Measurements from ENCODE around the gene PRDX2.
A peak's percentile ranks its signal among the peaks of the same experiment; 100 is the strongest.
"Not testable (repeated sequence)": the region's sequence is repeated elsewhere in the genome, so short reads cannot be mapped to it uniquely, and the experiment has no call there.

PRDX2 gene

DNA sequence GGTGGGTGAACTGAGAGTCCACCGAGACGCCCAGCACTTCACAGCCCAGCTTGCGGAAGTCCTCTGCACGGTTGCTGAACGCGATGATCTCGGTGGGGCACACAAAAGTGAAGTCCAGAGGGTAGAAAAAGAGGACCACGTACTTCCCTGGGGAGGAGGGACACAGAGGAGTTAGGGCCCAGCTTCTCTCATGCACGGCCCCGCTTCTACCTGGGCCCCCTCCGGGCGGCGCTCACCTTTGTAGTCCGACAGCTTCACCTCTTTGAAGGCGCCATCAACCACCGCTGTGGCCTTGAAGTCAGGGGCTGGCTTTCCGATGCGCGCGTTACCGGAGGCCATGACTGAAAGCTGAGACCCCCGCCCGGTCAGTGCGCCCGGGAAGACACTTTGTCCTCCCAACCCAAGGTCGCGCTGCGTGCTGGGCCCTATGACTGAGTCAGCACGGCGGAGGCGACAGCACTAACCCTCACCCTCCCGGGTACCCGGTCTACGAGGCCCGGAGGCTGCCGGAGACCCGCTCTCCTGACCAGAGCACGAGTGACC is 606 bp downstream of the PRDX2 start:
- peaks cover 25% of the 10 kb centered on the region for H3K4me1 Mint-ChIP-seq
- peak overlapping the region; percentile 86 for H3K4me3 Mint-ChIP-seq
- no peak for DNase-seq (ENCODE audit: low spot score in 2 of 2)
- peaks cover 52% of the 10 kb centered on the region for H3K36me3 Mint-ChIP-seq
- H3K9me3 Mint-ChIP-seq = no peaks in the 10 kb centered on the region
- peak; percentile 57 for ATAC-seq
- H3K27ac Mint-ChIP-seq = peak overlapping the region; percentile 88

DNA sequence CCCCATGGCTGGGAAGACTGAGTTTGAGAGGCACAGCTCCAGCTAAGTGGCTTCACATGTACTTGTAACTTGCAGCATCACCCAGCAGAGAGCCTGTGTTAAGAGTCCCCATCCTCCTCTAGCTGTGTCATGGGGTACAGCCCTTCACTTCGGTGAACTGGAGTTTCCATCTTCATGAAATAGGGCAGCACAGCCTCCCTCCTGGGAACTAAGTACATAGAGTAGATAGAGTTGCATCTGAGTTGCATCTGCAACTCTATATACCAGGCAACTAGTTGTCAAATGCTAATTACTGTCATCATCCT is 1.2 kb downstream of the PRDX2 start:
- ATAC-seq (no peak), DNase-seq (ENCODE audit: low spot score in 2 of 2) (no peak)
- Mint-ChIP-seq H3K36me3 (peaks cover 55% of the 10 kb centered on the region), H3K9me3 (no peaks in the 10 kb centered on the region), H3K27ac (peak overlapping the region; percentile 88), H3K4me3 (peak overlapping the region; percentile 86), H3K4me1 (peaks cover 29% of the 10 kb centered on the region)

DNA sequence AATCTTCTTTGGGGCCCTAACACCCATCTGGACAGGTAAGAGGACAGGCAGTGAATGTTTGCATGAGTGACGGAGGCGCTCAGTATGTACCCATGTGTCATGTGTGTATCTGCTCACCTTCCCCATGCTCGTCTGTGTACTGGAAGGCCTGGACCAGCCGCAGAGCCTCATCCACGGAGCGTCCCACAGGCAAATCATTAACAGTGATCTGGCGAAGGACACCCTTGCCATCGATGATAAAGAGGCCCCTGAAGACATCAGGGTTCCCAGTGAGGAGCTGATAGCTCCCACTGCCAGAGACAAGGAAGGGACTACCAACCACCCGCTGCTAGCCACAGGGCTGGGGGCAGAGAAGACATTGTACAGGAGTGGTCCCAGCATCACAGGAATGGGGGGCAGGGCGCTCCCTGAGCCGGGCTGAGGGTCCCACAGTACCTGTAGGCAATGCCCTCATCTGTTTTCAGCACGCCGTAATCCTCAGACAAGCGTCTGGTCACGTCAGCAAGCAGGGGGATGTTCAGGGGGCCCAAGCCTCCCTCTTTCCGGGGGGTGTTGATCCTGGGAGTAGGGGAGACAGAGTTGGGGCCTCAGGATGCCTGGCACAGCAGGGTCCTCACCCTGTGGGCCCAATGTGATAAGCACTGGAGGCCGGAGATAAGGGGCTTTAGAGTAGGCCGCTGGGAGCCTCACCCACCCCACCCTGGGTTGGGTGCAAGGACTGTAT is 1.7 kb downstream of the PRDX2 start:
- Mint-ChIP-seq H3K9me3 (no peaks in the 10 kb centered on the region), H3K4me3 (peak overlapping the region; percentile 86), H3K4me1 (peaks cover 29% of the 10 kb centered on the region), H3K36me3 (peaks cover 59% of the 10 kb centered on the region), H3K27ac (no peak overlapping the region)
- DNase-seq (ENCODE audit: low spot score in 2 of 2) (no peak), ATAC-seq (no peak)

DNA sequence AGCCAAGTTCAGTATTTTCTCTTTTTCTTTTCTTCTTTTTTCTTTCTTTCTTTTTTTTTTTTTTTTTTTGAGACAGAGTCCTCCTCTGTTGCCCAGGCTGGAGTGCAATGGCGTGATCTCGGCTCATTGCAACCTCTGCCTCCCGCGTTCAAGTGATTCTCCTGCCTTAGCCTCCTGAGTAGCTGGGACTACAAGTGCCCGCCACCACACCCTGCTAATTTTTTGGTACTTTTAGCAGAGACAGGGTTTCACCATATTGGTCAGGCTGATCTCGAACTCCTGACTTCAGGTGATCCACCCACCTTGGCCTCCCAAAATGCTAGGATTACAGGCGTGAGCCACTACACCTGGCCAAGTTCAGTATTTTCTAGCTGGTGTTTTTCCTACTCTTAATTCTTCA is 4.0 kb downstream of the PRDX2 start:
- DNase-seq (ENCODE audit: low spot score in 2 of 2); H3K9me3 Mint-ChIP-seq; H3K27ac Mint-ChIP-seq; H3K4me3 Mint-ChIP-seq; ATAC-seq: not testable (repeated sequence)
- peaks cover 38% of the 10 kb centered on the region for H3K4me1 Mint-ChIP-seq
- peaks cover 76% of the 10 kb centered on the region for H3K36me3 Mint-ChIP-seq

DNA sequence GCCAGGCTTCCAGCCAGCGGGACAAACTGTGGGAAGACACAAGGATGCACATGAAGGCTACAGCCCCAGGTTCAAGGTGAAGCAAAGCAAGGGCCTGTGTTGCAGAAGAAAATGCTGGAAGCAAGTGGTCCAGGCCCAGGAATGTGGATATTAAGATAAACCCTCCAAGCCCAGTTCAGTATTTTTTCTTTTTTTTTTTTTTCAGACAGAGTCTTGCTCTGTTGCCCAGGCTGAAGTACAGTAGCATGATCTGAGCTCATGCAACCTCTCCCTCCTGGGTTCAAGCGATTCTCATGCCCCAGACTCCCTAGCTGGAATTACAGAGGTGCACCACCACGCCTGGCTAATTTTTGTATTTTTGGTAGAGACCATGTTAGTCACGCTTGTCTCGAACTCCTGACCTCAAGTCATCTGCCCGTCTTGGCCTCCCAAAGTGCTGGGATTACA is 4.4 kb downstream of the PRDX2 start:
- DNase-seq (ENCODE audit: low spot score in 2 of 2) (no peak), ATAC-seq (no peak)
- Mint-ChIP-seq H3K4me1 (peaks cover 33% of the 10 kb centered on the region), H3K36me3 (peaks cover 80% of the 10 kb centered on the region), H3K4me3 (no peak overlapping the region), H3K27ac (no peak overlapping the region), H3K9me3 (no peaks in the 10 kb centered on the region)

DNA sequence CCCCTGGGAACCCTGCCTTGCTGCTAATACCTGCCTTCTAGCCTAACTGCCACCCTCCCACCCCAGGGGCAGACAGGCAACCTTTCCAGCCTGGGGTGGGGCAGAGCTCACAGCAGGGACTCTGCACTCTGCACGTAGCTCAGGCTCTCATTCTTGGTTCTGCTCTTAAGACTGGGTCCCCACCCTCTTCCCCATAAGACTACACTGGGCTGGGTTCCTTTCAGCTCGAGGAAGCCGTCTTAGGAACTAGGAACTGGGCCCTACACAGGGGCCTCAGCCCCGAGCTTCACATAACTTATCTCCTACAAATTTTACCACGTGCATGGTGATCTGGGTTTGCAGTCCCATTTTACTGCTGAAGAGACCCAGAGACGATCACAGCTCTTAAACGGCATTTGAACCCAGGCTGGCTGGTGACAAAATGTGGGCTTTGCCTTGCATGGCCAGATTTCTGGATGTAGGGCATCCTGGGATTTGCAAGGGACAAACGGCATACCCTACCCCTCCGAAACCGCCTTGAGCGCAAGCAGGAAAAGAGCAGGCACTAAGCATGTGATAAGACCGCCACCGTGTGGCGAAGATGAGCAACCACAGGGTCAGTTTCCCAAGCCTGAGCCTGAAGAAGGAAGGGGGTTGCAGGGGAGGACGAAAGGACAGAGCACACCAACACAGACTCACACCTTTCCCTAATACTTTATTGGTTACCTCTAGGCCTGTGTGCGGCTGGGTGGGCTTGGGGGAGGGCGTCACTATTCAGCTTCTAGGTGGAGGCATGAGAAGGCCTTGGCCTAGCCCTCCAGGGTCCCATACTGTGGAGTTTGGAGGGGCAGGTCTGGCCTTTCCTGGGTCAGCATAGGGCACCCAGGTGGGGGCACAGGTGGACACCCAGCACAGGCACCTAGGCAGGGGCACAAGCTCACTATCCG is 5.2 kb downstream of the PRDX2 start:
- ATAC-seq (no peak), DNase-seq (ENCODE audit: low spot score in 2 of 2) (peak; percentile 67 to 89)
- peaks cover 30% of the 10 kb centered on the region for H3K4me1 Mint-ChIP-seq

DNA sequence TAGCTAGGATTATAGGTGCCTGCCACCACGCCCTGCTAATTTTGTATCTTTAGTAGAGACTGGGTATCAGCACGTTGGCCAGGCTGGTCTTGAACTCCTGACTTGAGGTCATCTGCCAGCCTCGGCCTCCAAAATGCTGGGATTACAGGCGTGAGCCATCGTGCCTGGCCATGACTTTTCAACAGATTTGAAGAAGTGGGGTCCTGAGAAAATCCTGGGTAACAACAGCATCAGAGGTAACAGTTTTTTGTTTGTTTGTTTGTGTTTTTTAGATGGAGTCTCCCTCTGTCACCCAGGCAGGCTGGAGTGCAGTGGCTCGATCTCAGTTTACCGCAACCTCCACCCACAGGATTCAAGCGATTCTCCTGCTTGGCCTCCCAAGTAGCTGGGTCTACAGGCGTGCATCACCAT is 6.6 kb downstream of the PRDX2 start:
- peaks cover 32% of the 10 kb centered on the region for H3K4me1 Mint-ChIP-seq
- DNase-seq (ENCODE audit: low spot score in 2 of 2) (no peak), ATAC-seq (no peak)
- H3K4me3 Mint-ChIP-seq = peak overlapping the region; percentile 98
- H3K9me3 Mint-ChIP-seq = no peaks in the 10 kb centered on the region
- H3K36me3 Mint-ChIP-seq = peaks cover 89% of the 10 kb centered on the region
- H3K27ac Mint-ChIP-seq = peak overlapping the region; percentile 97

More for the DNA sequence above, 5.2 kb downstream of the PRDX2 start:
- no peaks in the 10 kb centered on the region for H3K9me3 Mint-ChIP-seq
- H3K36me3 Mint-ChIP-seq = peaks cover 85% of the 10 kb centered on the region
- H3K27ac Mint-ChIP-seq = peak overlapping the region; percentile 83
- H3K4me3 Mint-ChIP-seq = peak overlapping the region; percentile 98

DNA sequence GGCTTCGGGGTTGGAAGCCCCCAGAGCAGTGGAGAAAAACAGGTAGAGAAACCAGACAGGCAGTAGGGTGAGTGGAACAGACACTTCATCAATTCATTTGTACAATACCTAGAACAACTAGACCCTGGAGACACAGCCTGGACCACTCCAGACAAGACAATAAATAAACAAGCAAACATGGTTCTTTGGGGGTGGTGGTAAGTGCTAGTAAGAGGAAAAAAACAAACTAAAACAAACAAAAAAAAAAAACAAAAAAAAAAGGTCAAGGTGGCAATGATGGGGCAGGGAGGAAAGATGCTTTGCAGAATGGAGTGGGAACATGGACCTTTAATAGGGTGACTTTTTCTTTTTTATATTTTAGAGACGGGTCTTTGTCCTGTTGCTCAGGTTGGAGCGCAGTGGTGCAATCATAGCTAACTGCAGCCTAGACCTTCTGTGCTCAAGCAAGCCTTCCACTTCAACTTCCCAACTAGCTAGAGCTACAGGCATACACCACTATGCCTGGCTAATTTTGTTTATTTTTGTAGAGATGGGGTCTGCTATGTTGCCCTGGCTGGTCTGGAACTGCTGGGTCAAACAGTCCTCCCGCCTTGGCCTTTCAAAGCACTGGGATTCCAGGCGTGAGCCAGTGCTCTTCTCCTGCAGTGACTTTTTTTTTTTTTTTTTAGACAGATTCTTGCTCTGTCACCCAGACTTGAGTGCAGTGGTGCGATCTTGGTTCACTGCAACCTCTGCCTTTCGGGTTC is 7.2 kb downstream of the PRDX2 start:
- no peak for ATAC-seq
- DNase-seq (ENCODE audit: low spot score in 2 of 2) = no peak
- Mint-ChIP-seq H3K27ac (peak overlapping the region; percentile 97), H3K4me3 (peak overlapping the region; percentile 98), H3K36me3 (peaks cover 90% of the 10 kb centered on the region), H3K4me1 (peaks cover 32% of the 10 kb centered on the region), H3K9me3 (no peaks in the 10 kb centered on the region)

DNA sequence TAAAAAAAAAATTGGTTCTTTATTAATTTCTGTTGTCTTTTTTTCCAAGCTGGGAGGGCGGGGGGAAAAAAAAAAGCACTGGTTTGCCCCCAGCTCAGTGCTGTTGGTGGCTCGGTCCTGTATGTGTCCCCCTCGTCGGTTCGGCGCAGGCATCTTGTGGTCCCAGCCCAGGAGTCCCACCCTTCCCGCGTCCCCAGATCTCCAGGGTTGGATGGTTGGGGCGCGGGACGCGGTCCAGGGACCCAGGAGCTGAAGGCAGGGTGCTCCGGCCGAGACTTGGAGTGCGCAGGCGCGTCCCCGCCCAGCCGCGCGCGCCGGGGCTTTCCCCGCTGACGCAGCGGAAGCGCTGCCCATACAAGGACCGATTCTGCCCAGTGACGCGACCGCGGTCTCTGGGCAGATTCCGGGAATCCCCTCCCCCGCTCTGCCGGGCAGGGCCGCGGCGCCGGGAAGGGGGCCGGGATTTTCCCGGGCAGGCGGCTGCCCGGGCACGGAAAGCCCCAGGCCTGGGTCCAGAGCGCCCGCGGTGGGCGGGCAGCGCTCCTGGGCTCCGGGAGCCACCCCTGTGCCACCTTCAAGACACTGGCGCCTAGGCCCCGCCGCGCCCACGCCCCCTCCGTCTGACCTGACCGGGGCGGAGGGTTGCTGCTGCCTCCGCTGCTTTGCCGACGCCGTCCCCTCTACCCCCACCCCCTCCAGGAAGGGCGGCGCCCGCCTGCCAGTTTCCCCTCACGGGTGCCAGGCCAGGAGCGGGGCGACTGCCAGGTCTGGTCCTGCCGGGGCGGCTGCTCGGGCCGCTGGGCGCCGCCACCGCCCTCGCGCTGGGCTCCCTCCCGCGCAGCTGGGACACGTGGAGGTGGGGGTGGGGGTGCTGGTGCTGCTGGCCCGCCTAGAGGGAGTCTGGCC is 8.1 kb downstream of the PRDX2 start:
- ATAC-seq (peak; percentile 59), DNase-seq (ENCODE audit: low spot score in 2 of 2) (peak; percentile 97 to 98)
- H3K9me3 Mint-ChIP-seq = no peaks in the 10 kb centered on the region
- peaks cover 40% of the 10 kb centered on the region for H3K4me1 Mint-ChIP-seq
- H3K4me3 Mint-ChIP-seq = peak overlapping the region; percentile 98
- H3K27ac Mint-ChIP-seq = peak overlapping the region; percentile 97
- H3K36me3 Mint-ChIP-seq = peaks cover 89% of the 10 kb centered on the region

DNA sequence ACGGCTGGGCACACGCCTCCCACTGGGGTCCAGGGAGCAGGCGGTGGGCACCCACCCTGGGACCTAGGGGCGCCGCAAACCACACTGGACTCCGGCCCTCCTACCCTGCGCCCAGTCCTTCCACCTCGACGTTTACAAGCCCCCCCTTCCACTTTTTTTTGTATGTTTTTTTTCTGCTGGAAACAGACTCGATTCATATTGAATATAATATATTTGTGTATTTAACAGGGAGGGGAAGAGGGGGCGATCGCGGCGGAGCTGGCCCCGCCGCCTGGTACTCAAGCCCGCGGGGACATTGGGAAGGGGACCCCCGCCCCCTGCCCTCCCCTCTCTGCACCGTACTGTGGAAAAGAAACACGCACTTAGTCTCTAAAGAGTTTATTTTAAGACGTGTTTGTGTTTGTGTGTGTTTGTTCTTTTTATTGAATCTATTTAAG is 8.7 kb downstream of the PRDX2 start:
- peak overlapping the region; percentile 97 for H3K27ac Mint-ChIP-seq
- H3K9me3 Mint-ChIP-seq = no peaks in the 10 kb centered on the region
- peaks cover 82% of the 10 kb centered on the region for H3K36me3 Mint-ChIP-seq
- peak overlapping the region; percentile 98 for H3K4me3 Mint-ChIP-seq
- peaks cover 45% of the 10 kb centered on the region for H3K4me1 Mint-ChIP-seq
- ATAC-seq (no peak), DNase-seq (ENCODE audit: low spot score in 2 of 2) (no peak)

DNA sequence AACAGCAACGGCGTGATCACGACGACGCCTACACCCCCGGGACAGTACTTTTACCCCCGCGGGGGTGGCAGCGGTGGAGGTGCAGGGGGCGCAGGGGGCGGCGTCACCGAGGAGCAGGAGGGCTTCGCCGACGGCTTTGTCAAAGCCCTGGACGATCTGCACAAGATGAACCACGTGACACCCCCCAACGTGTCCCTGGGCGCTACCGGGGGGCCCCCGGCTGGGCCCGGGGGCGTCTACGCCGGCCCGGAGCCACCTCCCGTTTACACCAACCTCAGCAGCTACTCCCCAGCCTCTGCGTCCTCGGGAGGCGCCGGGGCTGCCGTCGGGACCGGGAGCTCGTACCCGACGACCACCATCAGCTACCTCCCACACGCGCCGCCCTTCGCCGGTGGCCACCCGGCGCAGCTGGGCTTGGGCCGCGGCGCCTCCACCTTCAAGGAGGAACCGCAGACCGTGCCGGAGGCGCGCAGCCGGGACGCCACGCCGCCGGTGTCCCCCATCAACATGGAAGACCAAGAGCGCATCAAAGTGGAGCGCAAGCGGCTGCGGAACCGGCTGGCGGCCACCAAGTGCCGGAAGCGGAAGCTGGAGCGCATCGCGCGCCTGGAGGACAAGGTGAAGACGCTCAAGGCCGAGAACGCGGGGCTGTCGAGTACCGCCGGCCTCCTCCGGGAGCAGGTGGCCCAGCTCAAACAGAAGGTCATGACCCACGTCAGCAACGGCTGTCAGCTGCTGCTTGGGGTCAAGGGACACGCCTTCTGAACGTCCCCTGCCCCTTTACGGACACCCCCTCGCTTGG is 9.3 kb downstream of the PRDX2 start:
- ATAC-seq (no peak), DNase-seq (ENCODE audit: low spot score in 2 of 2) (peak in 1 of 2 donors; percentile 88)
- peaks cover 76% of the 10 kb centered on the region for H3K36me3 Mint-ChIP-seq
- peak overlapping the region; percentile 97 for H3K27ac Mint-ChIP-seq
- H3K9me3 Mint-ChIP-seq = no peaks in the 10 kb centered on the region
- peaks cover 45% of the 10 kb centered on the region for H3K4me1 Mint-ChIP-seq
- peak overlapping the region; percentile 98 for H3K4me3 Mint-ChIP-seq

DNA sequence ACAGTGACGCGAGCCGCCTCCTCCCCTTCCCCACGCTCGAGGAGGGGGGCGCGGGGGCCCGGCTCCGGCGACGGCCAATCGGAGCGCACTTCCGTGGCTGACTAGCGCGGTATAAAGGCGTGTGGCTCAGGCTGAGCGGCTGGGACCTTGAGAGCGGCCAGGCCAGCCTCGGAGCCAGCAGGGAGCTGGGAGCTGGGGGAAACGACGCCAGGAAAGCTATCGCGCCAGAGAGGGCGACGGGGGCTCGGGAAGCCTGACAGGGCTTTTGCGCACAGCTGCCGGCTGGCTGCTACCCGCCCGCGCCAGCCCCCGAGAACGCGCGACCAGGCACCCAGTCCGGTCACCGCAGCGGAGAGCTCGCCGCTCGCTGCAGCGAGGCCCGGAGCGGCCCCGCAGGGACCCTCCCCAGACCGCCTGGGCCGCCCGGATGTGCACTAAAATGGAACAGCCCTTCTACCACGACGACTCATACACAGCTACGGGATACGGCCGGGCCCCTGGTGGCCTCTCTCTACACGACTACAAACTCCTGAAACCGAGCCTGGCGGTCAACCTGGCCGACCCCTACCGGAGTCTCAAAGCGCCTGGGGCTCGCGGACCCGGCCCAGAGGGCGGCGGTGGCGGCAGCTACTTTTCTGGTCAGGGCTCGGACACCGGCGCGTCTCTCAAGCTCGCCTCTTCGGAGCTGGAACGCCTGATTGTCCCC is 10.1 kb downstream of the PRDX2 start, which contains the start of gene JUNB:
JUNB (plus strand) TSS at position 142 of the 706 bp plus-strand sequence; CDS start at position 428, 286 bp downstream.
- H3K27ac Mint-ChIP-seq = peak within 1 kb of the TSS; percentile 97
- peak; percentile 60 for ATAC-seq
- H3K36me3 Mint-ChIP-seq = peaks cover 71% of the 10 kb centered on the region
- DNase-seq (ENCODE audit: low spot score in 2 of 2) = peak; percentile 96 to 99
- no peaks in the 10 kb centered on the region for H3K9me3 Mint-ChIP-seq
- H3K4me1 Mint-ChIP-seq = peaks cover 43% of the 10 kb centered on the region
- peak within 1 kb of the TSS; percentile 98 for H3K4me3 Mint-ChIP-seq
